CD1c-positive myeloid dendritic cell (primary cell): ENCODE measurements around the gene HSF4.

Experiments used
- DNase-seq: peaks from one replicate; pipeline ENCODE4 v3.0.0-alpha.2; 2016; ENCODE audit errors: extremely low spot score

The HSF4 gene

DNA sequence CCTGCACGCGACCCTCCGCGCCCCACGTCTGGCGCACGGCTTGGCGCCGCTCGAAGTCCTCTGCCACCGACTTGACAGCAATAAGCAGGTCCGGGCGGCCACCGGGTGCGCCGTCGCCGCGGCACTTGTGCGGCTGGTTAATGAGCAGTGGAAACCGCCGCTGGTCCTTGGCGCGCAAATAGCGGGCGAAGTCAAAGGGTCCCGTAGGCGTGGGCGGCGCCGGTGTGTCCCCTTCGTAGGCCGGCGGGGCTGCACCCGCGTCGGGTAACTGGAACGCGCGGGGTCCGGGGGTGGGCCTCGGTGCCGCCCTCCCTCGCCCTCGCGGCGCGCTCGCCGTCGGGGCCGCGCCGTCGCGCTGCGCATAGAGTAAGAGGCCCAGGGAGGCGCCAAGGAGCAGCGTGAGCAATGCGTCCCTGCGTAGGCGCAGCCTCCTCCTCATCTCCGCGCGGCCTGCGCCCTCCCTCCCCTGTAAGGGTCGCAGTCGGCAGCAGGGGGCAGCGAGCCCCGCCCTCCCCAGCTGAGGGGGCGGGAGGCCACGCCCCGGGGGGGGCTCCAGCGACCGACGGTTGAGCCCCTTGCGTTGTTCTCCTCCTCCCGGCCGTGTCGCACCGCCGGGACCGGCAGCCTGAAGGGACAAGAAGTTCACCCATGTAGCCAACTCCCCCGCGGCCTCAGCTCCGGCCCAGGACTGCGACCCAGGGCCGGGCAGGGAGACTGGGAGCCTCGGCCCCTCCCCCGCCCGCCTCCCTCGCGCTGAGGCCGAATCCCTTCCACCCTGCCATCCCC is 14.3 kb upstream of the HSF4 start:
- DNase-seq: peak; percentile 30

DNA sequence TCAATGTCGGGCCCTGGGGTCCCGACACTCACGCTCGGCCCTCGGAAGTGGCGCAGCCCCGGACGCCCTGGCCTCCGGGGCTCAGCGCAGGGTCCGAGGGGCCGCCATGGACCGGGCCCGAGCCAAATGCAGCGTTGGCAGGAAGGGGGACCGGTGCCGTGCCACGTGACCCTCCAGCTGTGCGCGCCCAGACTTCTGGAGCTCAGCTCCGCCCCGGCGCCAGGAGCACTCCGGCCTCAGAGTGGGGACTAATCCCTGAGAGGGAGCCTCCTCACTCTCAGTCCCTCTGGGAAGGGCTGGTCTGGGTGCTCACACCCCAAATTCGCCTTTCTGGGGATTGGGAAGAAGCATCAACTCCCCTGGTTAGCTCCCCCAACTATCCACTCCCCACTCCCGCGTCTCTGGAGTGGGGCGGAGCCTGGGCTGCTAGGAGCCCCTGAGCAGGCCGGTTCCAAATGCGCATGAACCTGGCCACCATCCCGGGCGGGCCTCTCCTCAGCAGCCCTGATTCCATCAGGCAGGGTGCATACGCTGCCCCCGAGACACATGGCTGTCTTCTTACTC is 13.6 kb upstream of the HSF4 start, which contains the start of gene B3GNT9:
TSS of gene B3GNT9 (minus strand) at position 166 of the 564 bp plus-strand sequence. CDS start 513 bp downstream, outside the sequence.
- no peak for DNase-seq

DNA sequence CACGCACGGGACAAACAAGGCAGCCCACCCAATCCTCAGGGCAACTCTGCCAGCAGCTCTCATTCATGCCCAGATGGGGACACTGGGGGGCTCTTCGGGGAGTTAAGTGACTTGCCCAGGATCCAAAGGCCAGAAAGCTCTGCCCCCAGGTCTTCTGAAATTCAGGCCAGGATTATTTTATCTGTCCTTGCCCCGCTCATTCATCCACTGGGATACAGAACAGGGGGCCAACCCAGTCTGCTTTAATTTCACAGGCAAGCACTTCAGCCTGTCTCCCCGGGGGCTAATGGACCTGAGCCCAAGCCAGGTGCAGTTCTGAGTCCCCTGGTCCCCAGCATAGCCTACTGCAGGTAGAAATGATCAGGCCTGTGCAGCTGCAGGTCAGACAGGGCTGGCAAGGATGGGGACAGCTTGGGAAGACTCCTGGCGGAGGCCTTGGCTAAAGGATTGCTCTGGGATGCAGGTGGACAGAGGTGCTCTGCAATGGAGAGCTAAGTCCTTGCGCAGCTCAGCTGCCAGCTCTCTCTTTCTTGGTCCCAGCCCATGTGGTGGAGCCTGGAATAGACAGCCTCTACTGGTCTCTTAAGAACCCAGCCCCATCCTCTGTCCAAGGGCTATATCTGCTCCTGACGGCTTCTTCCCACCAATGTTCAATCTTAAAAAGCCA is 13.0 kb upstream of the HSF4 start:
- no peak for DNase-seq

DNA sequence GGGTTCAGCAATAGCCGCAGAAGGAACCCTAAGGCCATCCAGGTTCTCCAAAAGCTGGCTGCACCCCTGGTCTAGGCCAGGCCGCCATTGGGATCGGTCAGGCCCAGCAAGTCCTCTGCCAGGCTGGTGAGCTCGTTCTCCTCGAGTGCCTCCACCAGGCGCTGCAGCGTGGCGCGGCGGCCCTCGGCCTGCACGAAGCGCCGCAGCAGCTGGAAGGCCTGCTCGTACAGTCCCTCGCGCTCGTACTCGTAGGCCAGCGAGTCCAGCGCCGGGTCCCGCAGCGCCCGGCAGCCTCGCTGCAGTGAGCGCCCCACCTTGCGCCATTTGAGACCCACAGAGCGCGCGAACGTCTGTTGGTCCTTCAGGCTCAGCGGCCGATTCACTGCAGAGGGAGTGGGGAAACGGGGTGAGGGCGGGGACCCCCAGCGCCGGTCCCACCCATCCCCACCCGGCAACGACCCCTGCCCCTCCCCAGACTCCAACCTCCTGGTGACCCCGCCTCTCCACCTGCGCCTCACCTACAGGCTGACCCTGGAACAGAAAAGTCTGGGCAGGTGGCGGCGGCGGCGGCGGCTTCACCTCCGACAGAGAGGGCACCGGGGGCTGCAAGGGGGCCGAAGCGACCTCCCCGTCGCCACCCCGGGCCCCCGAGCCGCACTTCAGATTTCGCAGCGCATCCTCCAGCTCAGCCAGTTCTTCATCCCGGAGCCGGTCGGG is 9.8 kb upstream of the HSF4 start:
- DNase-seq: no peak

DNA sequence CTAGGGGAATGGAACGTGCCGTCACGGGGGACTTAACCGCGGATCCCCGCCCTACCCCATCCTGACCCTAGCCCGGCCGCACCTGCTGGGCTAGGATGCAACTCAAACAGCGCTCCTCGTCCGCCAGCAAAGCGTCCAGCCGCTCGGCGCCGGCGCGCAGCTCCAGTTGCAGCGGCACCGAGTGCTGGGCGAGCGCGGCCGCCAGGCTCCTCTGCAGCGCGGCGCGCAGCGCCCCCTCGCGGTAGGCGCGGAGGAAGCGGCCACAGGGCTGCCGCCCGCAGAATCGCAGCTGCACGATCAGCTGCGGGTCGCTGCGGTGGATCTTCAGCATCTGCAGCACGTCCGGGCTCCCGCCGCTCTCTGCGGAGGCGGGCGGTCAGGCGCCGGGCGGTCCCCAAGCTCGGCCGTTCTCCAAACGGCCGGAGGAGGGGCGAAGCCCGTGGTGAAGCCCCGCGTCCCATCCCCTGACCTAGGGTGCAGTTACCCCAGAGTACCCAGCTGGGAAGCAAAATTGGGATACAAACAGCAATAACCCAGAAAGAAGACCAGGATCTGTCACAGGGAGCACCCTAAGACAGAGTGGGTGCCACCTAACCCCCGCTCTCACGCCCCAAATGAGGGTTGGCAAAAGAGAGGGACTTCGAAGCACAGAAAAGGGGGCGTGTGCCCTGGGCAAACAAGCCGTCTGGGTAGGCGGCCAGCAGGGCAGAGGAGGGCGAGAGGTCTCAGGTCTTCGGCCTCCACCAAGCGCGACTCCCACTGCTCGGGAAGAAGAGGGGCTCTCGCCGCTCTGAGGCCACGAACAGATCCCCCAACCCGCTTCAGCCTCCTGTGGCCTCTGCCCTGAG is 9.0 kb upstream of the HSF4 start:
- peak; percentile 87 for DNase-seq

DNA sequence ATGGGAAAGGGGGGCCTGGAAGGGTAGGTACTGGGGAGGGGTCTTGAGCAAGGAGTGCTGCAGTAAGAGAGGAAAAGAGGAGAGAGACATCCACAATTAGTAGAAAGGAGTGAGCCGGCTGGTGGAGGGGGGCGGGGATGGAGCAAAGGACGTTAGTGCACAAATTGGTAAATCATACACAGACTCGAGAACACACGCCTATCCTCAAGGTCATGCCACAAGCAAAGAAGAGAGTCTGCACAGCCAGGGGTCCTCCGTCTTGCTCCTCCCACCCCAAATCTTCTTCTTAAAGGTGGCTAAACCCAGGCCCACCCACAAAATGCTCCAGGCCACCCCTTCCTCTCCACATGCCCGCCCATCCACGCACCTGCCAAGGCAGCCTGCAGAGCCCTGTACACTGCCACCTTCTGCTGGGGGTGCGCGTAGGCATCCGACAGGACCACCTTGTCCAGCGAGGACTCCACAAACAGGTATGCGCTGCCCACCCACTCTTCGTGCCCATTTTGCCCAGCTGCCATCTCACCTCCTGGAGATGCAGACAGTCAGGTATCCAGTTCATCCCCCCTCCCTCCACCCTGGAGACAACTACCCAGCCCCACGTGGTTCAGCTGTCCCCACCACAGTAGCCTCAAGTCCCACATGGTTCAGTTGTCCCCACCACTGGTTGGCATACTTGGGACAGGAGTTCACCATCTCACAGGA is 8.3 kb upstream of the HSF4 start:
- no peak for DNase-seq

DNA sequence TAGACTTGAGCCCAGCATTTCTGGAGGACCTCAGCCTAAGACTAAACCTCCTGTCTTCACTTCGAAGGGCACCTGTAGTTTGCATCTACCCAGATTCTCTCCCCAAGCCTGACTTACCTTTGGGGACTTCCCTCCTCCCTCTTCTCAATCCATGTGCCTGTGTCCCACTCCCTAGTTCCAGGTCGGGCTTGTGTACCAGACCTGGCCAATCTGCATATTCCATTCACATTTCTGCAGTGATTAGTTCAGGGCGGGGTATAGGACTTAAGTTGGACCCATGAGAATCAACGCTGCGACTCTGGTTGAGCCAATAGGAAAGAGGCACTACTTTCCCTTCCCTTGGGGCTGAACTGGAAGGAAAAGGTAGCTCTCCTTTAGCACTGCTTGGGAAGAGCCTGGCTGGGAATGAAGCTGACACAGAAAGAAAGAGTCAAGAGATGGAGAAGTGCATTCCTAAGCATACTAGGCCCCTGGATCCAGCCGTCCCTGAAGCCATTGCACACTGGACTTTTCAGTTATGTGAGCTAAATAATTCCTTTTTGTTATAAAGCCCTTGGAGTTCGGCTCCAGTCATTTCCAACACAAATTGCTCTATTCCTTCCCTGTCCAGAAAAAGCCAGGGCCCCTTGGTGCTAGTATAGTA is 7.3 kb upstream of the HSF4 start:
- no peak for DNase-seq

DNA sequence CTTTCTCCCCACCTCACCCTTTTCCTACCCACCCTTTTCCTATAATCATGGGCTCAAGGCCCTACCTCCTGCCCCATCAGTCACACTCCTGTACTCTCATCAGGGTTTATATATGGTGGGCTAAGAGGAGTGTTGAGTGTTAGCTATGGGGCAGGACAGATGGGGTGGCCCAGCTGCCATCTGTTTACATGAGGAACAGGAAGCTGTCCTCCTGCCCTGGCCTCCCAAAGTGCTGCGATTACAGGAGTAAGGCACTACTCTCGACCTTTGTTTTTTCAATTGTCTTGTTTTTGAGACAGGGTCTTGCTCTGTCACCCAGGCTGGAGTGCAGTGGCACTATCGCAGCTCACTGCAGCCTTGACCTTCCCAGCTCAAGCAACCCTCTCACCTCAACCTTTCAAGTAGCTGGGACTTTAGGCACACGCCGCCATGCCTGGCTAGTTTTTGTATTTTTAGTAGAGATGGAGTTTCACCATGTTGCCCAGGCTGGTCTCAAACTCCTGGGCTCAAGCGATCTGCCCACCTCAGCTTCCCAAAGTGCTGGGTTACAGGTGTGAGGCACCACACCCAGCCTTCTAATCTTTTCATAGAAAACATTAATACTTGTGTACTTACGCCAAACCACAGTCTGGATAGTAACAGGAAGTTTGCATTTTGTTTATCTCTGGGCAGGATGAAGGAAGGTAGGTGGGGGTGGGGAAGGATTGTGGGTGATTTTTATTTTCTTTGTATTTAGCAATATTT is 6.5 kb upstream of the HSF4 start:
- DNase-seq: no peak

DNA sequence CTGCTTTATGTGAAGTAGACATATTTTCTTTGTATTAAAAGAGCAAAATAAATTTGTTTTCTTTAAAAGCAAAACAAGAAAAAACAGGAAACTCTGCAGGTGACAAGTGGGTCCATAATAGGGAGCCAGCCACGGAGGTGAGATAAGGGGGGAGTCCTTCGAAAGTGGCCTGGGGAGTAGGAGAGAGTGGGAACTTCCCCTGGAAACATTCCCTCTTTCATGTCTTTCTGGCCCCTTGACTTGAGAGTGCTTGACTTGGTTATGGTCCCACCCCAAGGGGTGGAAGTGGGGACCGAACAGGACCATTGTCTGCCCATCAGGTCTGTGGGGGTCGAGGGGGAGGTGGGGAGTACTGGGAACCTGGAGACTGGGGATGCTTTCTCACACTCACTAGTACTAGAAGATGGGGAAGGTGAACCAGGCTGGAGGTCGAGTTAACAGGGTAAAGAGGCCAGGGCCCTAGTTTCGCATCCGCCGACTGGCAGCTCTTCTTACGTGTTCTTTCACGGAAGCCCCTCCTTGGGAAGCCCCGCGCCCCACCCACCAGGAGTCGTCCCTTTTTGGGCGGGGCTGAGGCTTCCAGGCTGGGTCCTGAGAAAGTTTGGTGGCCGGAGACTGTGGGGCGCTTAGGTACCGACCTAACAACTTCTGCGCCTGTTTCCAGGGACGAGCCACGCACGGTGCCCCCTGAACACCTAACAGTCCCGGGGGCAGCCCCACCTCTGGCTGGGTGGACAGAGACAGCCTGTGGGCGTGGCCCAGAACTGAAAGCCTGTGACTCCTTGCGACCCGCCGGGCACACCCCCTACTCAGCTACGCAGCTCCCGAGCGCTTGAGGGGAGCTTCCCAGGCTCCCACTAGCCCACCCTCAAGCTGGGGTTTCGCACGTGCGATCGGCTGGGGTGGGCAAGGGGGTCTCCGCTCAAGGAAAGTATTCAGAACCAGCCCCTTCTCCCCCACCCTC is 5.6 kb upstream of the HSF4 start:
- DNase-seq: peak; percentile 84

DNA sequence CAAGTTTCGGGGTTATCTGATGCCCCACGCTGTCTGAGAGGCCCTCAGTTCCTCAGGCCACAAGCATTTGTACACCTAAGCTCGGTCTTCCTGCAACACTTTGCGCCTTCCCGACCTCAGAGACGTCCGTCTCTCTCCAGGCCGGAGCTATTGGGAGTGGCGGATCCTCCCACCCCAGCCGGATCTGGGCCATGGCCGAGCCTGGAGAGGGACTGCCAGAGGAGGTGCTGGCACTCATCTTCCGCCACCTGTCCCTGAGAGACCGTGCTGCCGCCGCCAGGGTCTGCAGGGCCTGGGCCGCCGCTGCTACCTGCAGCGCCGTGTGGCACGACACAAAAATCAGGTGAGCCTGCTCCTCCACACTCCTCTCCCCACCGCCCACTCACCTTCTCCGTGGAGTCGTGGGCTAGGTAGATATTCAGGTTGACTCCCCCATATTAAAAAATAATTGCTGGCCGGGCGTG is 2.9 kb upstream of the HSF4 start:
- DNase-seq: no peak

DNA sequence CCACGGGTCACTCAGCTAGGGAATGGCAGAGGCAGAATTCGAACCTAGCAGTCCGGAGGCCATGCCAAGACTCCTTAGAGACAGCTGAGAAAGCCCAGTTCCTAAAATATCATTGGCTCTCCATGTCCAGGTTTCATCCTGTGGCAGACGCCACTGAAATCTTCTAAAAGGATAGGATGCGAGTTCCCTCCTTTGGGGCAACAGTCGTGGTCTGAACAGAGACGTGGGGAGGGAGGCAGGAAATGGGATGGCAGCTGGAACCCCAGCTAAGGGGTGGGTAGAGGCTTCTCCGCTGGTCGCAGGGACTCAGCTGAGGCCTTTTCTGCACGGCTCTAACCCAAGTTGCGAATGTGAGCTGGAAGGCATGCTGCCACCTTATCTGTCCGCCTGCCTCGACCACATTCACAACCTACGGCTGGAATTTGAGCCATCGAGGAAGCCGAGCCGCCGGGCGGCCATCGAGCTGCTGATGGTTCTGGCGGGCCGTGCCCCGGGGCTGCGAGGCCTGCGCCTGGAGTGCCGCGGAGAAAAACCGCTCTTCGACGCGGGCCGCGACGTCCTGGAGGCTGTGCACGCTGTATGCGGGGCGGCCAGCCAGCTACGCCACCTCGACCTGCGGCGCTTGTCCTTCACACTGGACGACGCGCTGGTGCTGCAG is 1.9 kb upstream of the HSF4 start:
- DNase-seq: peak; percentile 68

DNA sequence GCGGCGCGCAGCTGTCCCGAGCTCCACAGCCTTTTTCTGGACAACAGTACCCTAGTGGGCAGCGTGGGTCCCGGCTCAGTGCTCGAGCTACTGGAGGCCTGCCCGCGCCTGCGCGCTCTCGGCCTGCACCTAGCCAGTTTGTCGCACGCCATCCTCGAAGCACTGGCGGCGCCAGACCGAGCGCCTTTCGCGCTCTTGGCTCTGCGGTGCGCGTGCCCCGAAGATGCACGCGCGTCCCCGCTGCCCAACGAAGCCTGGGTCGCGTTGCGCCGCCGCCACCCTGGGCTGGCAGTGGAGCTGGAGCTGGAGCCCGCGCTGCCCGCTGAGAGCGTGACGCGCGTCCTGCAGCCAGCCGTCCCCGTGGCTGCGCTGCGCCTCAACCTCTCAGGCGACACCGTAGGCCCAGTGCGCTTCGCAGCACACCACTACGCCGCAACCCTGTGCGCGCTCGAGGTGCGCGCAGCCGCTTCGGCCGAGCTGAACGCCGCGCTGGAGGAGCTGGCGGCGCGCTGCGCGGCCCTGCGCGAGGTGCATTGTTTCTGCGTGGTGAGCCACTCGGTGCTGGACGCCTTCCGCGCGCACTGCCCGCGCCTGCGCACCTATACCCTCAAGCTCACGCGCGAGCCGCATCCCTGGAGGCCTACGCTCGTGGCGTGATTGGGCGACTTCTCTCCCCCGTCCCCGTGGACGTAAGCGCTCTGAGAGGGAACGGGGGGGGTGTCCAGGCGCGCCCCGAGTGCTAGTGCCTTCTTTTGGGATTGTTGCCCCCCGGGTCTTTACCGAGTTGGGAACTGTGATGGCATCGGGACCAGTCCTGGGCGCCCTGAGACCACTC is 1.2 kb upstream of the HSF4 start:
- peak; percentile 49 for DNase-seq

DNA sequence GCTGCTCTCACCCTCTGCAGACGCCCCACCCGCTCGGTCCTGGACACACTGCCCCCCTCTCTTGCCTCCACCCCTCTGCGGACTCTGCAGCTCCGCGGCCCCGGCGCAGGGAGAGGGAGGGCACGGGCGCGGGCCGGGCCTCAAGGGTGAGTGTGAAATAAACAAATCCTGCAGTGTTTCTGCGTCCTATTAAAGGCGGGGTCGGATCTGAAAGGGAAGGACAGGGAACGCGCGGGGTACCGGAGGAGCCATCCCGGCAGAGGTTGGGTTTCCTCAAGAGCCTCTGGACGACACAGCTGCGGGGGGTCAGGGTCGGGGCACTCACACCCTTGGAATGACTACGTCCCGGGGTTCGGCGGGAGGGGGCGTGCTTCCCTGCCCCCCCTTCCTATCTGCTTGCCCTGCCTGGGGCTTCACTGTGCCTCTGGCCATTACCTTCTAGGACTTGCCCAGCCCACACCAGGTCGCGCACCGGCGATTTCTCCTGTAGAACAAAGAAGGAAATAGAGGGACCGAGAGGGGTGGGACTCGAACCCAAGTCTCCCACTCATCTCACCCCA is 466 bp upstream of the HSF4 start:
- no peak for DNase-seq

DNA sequence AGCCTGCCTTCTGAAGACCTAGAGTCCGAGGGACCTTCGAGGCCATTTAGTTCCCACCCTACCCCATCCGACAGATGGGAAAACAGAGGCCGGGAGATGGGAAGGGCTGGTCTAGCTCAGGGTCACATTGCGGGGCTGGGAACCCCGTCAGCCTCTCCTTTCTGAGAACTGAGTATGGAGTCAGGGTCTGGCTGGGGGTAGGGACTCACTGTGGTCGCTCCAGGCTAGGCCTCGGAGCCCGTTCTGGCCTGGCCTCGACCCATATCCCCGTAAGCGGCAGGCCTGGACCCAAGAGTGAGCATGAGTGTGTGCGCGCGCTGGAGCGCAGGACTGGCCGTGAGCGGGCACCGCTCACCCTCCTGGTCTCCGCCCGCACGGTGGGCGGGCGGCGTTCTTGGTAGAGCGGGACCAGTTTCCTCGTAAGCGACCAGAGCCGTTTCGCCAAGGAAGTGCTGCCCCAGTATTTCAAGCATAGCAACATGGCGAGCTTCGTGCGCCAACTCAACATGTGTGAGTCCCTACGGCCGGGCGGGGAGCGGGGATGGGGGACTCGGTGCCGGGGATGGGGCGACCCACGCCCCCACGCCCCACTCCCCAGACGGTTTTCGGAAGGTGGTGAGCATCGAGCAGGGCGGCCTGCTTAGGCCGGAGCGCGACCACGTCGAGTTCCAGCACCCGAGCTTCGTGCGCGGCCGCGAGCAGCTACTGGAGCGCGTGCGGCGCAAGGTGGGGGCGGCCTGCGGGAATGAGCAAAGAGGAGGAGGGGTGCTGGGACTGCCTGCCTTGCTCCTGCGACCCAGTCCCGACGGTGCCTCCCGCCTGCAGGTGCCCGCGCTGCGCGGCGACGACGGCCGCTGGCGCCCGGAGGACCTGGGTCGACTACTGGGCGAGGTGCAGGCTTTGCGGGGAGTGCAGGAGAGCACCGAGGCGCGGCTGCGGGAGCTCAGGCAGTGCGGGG is 855 bp downstream of the HSF4 start:
- peak; percentile 44 for DNase-seq

DNA sequence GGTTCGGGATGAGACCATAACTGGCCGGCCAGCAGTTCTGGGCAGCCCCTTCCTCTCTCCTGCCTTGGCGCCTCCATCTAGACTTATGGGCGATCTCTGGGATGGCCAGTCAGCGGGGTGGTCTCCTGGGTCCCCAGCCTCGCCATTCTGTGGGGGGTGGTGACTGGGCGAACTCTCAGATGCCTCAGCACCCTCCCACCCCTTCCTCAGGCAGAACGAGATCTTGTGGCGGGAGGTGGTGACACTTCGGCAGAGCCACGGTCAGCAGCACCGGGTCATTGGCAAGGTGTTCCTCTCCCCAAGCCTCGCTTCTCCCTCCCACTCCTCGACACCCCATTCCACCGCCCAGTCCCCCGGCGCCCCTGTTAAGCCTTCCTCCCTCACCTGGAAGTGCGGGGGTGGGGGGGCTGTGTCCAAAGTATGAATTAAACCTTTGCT is 1.6 kb downstream of the HSF4 start:
- no peak for DNase-seq
